ENCODE data around the gene CACNA2D1. TPM values are rescaled to one million over a fixed set of nuclear protein-coding genes. Genes with fewer than 3 reads are reported as not detected.

The CACNA2D1 gene
- total and polyA plus RNA-seq, 8 donors = 0.79 to 5.0 (median 2.1) TPM

DNA sequence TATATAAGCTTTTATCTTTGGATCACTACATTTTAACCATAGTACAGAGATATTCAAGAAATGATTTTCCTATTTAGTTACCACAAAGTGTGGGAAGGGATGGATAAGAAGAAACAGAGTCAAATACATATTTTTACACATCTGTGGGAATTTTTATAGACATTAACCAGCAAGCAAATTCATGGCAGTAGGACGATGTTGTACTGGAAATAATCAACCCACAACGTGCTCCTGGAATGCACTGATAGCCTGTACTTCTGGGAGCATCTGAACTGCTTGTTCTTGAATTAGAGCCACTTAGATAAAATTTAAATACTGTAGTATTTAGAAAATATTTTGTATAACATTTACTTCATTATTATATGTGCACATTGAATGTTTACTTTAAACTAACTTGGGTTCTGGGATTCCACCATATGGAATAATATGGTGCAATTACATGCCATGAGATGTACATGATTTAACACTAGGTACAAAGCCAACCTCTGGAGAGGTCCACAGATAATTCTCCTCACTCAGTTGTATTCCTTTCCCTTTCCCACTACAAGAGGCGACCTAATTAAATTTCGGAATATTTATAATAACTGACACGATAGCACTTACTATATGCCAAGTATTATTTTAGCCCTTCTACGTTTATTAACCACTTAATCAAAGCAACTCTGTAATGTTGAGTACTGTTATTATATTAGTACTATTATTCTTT lies 508.8 kb downstream of the CACNA2D1 start:
- Histone ChIP-seq H3K4me1 (no peaks in the 10 kb centered on the region), H3K27me3 (no peaks in the 10 kb centered on the region), H3K36me3 (no peaks in the 10 kb centered on the region), H3K27ac (no peak overlapping the region), H3K9me3 (no peaks in the 10 kb centered on the region), H3K4me3 (no peak overlapping the region)
- intact Hi-C loops (cut with DNase I) = no loop called here
- 57 to 67% methylated on average over 6 of the region's 6 CpGs for WGBS, 2 donors
- TF ChIP-seq, protein P1, sequence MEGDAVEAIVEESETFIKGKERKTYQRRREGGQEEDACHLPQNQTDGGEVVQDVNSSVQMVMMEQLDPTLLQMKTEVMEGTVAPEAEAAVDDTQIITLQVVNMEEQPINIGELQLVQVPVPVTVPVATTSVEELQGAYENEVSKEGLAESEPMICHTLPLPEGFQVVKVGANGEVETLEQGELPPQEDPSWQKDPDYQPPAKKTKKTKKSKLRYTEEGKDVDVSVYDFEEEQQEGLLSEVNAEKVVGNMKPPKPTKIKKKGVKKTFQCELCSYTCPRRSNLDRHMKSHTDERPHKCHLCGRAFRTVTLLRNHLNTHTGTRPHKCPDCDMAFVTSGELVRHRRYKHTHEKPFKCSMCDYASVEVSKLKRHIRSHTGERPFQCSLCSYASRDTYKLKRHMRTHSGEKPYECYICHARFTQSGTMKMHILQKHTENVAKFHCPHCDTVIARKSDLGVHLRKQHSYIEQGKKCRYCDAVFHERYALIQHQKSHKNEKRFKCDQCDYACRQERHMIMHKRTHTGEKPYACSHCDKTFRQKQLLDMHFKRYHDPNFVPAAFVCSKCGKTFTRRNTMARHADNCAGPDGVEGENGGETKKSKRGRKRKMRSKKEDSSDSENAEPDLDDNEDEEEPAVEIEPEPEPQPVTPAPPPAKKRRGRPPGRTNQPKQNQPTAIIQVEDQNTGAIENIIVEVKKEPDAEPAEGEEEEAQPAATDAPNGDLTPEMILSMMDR (IDR thresholded peaks at IDR 0.05) = no peak
- DNase-seq (no peak), FAIRE-seq (no peak), ATAC-seq (no peak)

DNA sequence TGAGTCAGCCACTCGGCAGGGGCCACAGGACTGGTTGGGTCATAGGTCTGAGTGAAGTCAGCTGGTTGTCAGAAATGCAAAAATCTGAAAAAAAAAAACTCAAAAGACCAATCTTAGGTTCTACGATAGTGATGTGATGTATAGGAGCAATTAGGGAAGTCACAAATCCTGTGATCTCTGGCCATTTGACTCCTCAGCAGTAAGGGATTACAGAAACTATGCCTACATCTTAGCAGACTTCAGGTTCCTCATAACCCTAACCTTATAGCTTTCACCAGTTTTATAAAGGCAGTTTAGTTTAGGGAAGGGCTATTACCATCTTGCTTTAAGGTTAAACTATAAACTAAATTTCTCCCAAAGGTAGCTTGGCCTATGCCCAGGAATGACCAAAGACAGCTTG lies 510.6 kb downstream of the CACNA2D1 start:
- H3K27ac ChIP-seq = no peak overlapping the region
- H3K4me1 ChIP-seq = no peaks in the 10 kb centered on the region
- ATAC-seq = no peak
- no peak for FAIRE-seq
- TF ChIP-seq, protein P1 (IDR thresholded peaks at IDR 0.05) = no peak
- no peaks in the 10 kb centered on the region for H3K27me3 ChIP-seq
- WGBS, 2 donors = 63 to 75% methylated on average over 2 of the region's 2 CpGs
- intact Hi-C loops (cut with DNase I) = no loop called here
- H3K4me3 ChIP-seq = no peak overlapping the region
- no peaks in the 10 kb centered on the region for H3K9me3 ChIP-seq
- DNase-seq = no peak
- no peaks in the 10 kb centered on the region for H3K36me3 ChIP-seq

DNA sequence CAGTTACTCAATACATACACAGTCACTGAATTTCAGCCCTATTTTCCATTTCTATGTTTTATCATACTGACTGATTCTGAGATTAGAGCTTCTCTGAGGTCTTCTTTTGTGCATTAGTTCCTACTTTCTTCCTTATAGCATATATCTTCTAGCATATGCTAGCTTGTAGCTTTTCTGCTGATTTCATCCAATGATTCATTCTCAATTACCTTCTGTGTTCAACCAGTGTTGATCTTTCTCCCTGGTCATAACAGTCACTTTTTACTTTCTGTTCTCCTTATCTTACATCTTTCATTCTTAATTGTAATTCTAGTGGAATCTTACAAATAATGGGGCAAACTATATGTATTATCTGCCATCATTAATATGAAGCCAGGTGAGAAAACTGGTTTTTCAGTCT lies 514.2 kb downstream of the CACNA2D1 start:
- intact Hi-C loops (cut with DNase I) = no loop called here
- no peaks in the 10 kb centered on the region for H3K27me3 ChIP-seq
- TF ChIP-seq, protein P1 (IDR thresholded peaks at IDR 0.05) = no peak
- H3K4me1 ChIP-seq = no peaks in the 10 kb centered on the region
- H3K27ac ChIP-seq = no peak overlapping the region
- H3K4me3 ChIP-seq = no peak overlapping the region
- DNase-seq (no peak), FAIRE-seq (no peak), ATAC-seq (no peak)
- H3K9me3 ChIP-seq = no peaks in the 10 kb centered on the region
- H3K36me3 ChIP-seq = no peaks in the 10 kb centered on the region

DNA sequence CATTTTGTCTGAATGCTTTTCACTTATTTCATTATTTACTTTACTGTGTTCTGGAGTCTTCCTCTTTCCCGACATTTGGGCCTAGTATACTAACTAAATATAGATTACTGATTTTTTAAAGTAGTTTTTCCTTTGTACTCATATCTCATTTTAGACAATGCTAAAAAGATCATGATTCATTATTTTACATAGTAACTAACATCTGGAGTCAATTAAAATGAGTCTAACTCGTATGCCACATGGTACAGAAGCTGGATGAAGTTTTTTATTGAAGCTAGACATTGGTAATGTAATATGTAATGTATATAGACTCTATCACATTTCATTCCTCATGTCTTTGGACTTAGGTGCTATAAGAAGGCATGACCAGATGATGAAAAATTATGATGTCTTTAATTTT lies 517.4 kb downstream of the CACNA2D1 start:
- ATAC-seq (no peak), FAIRE-seq (no peak), DNase-seq (no peak)
- TF ChIP-seq, protein P1 (IDR thresholded peaks at IDR 0.05) = no peak
- no peaks in the 10 kb centered on the region for H3K9me3 ChIP-seq
- WGBS, 2 donors = 38 to 58% methylated on average over 2 of the region's 2 CpGs
- no peaks in the 10 kb centered on the region for H3K36me3 ChIP-seq
- no peak overlapping the region for H3K4me3 ChIP-seq
- H3K27ac ChIP-seq = no peak overlapping the region
- no peaks in the 10 kb centered on the region for H3K4me1 ChIP-seq
- no peaks in the 10 kb centered on the region for H3K27me3 ChIP-seq
- intact Hi-C loops (cut with DNase I) = no loop called here

DNA sequence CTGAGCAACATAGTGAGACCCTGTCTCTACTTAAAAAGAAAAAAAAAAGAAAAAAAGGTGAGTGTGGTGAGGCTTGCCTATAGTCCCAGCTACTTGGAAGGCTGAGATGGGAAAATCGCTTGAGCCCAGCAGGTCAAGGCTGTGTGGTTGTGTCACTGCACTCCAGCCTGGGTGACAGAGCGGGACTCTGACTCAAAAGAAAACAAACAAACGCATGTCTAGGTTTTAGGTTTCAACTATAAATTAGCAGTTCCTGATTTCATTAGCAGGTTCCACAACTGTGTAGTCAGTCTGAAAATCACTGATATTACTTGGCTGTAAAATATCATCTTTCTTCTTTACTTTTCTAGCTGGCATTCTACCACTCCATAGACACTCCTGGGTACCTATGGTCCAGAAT lies 518.0 kb downstream of the CACNA2D1 start:
- Histone ChIP-seq H3K4me3 (no peak overlapping the region), H3K27me3 (no peaks in the 10 kb centered on the region), H3K9me3 (no peaks in the 10 kb centered on the region), H3K4me1 (no peaks in the 10 kb centered on the region), H3K27ac (no peak overlapping the region), H3K36me3 (no peaks in the 10 kb centered on the region)
- TF ChIP-seq, protein P1 (IDR thresholded peaks at IDR 0.05) = no peak
- WGBS, 2 donors = 74 to 81% methylated on average over 3 of the region's 3 CpGs
- intact Hi-C loops (cut with DNase I) = no loop called here
- FAIRE-seq (no peak), ATAC-seq (no peak), DNase-seq (no peak)

Data from pancreas (tissue), 10 donors.